GM18526 (cell line): ENCODE results near the gene TEX54.

Experiments used
- POLR2A ChIP-seq: IDR thresholded peaks from 3 replicates; pipeline ENCODE4 v1.6.1; 2011; ENCODE audit not compliant: insufficient read length; ENCODE audit errors: extremely low read depth

TEX54 gene

DNA sequence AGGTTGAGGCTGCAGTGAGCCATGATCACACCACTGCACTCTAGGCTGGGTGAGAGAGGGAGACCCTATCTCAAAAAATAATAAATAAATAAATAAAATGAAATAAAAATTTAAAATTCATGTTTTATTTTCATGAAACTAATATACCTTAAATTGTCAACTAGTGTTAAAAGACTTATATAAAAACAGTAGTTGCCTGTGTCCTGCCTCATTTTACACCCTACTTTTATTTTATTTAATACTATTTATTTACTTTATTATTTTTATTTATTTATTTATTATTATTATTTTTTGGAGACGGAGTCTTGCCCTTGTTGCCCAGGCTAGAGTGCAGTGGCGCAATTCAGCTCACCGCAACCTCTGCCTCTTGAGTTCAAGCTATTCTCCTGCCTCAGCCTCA is 11.5 kb upstream of the TEX54 start:
- no peak for TF ChIP-seq POLR2A

DNA sequence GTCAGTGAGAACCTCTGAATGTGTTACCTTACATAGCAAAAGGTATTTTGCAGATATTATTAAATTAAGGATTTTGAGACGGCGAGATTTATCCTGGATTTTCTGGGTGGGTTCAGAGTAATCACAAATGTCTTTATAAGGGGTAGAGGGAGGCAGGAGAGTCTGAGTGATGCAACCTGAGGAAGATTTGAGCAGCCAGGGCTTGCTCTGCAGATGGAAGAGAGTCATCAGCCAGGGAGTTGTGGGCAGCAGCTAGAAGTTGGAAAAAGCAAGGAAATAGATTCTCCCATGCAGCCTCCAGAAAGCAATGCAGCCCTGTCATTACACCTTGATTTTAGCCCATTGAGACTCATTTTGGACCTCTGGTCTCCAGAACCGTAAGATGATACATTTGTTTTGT is 10.8 kb upstream of the TEX54 start:
- no peak for TF ChIP-seq POLR2A

DNA sequence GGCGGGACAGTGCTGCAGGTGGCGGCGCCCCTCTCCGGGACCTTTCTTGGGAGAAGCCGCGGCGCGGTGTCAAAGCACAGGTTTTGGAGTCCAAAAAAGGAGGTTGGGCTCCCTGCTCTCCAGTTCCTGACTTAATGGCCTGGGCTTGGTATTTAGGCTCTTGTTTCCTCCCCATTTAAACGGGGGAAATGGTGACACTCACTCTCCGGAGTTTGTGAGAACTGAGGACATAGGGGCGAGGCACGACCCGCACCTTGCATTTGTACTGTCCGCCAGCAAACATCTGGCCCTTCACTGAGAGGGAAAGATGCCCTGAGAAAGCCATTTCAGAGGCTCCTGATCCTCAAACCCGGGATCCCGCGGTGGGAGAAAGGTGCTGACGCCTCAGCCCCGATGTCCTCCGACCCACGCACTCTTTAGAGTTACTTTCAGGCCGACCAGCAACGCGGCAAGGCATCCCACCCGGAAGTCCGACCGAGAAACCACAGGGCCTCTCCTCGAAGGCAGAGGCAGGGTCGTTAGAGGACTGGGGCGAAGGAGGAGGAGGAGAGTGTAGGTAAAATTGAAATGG is 9.6 kb upstream of the TEX54 start:
- TF ChIP-seq POLR2A = no peak

DNA sequence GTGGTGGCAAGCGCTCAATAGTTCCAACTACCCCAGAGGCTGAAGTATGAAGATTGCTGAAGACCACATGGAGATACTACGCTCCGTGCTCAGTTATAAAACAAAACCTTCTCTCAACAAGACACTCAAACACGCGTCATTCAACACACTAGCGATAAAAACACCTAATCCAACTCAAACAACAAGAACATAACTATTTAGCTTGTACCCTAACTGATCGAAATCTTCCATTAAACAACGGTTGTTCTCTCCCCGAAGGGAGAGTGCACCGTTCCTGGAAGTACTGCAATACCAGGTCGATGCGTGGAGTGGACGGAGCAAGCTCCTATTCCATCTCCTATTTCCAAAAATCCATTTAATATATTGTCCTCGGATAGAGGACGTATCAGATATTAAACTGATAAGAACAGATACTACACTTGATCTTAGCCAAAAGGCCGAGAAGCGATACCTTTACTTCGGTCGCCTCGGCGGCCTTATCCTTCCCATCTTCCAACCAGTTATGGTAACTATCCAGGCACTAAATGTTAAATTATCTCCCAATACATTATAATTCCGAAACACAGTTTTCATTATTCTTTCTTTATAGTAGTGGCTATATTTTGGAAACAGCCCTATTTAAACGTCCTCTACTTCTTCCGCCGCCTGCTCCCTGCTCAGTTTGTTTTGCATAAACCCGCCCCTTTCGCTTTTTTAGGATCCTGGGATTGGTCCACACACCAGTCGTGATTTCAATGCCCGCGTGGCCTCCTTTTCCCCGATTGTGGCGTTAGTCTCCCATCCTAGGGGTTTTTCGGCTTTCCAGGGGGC is 8.9 kb upstream of the TEX54 start:
- TF ChIP-seq POLR2A = peak; percentile 99

DNA sequence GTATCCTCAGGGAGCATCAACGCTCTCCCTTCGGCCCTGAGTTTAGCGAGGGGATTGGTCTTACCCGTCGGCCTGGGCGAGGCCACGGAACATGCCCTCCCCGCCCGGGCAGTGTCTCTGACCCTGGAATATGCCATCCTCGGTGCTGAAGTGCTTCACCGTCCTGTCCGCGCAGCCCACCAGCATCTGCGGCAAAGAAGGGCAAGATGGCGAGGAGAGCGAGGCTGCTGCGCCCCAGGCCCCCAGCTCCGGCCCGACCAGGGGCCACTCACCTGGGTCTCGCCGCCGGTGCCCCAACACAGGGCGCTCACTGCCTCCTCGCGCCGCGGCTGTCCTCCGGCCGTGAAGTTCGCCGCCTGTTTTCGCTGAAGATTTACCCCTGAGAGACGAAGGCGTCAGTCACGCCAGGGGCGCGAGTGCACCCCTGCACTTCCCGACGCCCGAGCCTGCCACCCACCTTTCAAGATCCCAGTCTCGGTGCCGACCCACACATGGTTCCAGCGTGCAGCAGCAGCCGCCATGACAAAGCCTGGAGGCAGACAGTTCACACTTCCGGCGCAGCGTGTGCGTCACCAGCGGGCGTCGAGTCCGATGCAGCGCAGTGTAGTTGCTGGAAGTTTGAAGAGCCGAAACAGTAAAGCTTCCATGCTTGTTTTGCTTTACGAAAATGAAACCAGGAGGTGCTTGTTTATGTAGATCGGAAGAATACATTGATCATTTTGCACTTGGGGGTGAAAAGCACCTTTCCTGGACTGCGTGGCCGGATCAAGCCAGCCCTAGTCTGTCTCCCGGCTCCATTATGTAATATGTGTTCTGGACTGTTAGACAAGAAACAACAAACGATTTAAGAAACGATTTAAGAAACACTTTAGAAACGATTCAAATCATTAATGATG is 6.7 kb upstream of the TEX54 start, which contains the start of gene WDR74:
WDR74 (minus strand) TSS at position 541 of the 896 bp plus-strand sequence; CDS start at position 521, 20 bp downstream.
- peak; percentile 92 for TF ChIP-seq POLR2A

DNA sequence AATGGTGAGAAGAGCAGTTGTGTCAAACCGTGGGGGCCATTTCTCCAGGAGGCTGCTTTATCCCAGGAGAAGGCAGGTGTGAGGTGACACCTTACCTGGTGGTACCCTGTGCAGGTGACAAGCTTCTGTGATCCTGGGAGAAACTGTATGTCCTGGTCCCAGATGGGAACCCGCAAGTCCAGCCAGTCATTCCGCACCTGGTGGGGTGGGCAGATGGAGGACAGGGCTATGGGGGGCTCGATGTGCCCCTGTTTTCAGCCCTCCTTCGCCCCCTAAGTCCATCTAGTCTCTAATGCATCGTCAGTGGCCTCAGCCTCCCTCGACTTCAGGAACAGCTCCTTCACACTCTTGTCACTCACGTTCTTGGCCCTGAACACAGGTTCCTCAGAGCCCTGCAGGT is 2.7 kb upstream of the TEX54 start:
- no peak for TF ChIP-seq POLR2A

DNA sequence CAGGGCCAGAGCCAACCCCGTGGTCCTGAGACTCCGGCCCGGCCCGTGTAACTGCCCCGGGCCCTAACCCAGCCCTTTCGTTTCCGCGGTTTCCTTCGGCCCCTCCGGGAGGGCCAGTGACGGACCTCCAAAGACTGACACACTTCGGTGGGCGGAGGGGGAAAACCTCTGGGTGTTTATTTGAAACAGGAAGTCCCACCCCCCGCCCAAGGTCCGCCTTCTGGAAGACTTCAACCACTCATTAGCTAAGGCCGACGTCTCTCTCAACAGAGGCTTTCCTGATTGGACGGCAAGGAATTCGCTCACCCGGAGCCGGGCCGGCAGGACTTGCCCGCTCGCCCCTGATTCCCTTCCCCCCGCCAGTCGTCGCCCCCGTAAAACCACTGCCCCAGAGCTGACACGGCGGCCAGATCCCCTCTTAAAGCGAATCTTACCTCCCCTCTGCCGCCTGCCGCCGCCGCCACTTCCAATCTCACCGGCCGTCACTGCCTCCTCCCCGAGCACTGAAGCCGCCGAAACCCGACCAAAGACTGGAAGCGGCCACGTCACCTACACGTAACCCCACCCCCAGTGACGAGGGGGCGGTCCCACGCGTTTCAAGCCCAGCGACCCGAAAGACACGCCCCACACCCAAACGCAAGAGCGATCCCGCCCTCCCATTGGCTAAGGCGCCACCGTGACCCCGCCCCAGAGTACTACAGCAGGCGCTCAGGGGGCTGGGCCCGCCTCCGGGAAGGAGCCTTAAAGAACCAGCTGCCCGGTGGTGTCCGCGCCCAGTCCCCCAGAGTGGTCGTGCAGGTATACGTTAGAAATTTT is 913 bp downstream of the TEX54 start, which contains the start of gene STX5:
STX5 (minus strand) TSS at position 532 of the 816 bp plus-strand sequence. CDS start 808 bp downstream, outside the sequence.
- TF ChIP-seq POLR2A = peak; percentile 71

DNA sequence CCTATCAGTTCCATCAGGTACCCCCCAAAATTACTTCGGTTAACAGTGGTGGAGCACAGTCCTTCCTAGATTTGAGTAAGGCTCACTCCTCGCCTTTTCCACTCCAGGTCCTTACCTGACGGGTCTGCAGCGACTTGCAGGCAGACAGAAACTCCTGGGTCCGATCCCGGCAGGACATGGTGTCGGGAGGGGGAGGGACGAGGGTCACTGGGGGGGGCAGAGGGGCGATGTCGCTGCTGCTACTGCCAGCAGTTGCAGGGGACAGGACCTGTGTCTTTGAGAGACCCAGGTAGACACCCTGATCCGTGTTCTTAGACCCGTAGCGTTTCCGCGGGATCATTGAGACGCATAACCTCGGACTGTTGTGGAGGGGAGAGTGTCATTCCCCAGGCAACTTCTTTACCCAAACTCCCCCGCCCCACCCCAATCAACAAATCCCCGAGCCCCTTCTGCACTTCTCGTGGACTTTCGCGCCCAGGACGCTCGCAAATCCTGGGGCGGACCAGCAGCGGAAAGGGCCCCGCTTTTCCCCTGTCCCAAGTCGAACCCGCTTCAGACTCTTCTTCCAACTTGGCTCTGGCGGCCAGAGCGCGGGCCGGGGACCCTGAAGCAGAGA is 1.6 kb downstream of the TEX54 start:
- TF ChIP-seq POLR2A = no peak

DNA sequence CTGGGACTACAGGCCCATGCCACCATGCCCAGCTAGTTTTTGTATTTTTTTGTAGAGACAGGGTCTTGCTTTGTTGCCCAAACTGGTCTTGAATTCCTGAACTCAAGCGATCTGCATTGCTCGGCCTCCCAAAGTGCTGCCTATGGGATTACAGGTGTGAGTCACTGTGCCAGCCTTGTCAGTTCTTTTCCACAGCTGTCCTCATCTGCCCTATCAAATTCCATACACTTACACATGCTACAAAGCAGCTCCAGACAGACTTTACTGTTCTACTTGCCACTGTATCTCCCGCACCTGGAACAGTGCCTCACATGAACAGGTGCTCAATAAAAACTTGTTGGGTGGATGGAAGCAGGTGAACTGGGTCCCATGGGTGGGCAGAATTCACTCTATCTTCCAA is 9.0 kb downstream of the TEX54 start:
- no peak for TF ChIP-seq POLR2A

DNA sequence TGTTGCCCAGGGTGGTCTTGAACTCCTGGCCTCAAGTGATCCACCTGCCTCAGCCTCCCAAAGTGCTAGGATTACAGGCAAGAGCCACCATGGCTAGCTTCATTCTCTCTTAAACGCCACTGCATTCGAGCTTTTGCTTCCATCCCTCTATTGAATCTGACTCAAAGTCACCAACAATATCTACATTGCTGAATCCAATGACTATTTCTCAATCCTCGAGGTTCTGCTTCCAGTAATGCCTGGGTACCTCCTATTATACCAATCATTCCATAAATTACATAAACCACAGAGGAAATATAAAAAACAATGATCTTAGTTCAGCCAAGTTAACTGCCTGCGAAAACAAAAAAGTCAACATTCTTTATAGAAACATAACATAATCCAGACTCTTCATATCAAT is 15.5 kb downstream of the TEX54 start:
- no peak for TF ChIP-seq POLR2A

DNA sequence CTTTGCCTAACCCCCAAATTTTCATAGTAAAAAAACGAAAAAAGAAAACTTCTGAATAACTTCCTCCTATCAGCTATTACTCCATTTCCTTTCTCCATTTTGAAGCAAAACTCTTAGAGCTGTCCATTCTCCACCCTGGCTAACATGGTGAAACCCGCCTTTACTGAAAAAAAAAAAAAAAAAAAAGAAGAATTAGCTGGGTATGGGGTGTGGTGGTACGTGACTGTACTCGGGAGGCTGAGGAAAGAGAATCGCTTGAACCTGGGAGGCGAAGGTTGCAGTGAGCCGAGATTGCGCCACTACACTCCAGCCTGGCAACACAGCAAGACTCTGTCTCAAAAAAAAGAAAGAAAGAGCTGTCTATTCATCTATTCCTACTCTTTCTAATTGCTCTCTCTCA is 16.1 kb downstream of the TEX54 start:
- no peak for TF ChIP-seq POLR2A

DNA sequence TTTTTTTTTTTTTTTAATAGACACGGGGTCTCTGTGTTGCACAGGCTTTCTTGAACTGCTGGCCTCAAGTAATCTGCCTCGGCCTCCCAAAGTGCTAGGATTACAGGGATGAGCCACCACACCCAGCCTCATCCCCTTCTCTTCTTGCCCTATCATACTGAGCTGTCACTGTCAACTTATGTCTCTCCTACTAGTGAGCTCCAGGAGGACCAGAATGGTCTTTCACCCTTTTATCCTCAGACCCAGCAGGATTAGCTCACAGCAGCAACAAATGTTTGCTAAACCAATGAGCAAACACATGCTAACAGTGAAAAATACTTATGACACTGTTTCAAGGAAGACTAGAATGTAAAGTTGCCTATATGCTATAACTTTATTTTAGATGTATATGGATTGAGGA is 21.0 kb downstream of the TEX54 start:
- no peak for TF ChIP-seq POLR2A

DNA sequence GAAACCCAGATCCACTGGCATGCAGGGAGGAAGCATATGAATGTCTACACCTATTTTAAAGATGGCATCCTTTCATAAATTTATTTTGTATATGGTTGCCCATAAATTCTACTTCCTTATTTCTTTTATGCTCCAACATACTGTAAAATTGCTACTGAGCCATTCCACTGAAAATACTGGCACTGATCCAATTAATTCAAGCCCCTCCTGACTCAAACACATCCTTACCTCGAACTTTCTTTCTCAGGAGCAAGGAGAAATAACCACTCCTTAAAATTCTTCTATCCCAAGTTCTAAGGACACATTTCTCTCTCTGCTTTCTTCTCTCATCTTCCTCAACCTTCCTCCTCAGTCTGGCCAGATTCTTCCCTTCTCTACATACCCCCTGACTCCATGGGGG is 21.9 kb downstream of the TEX54 start:
- no peak for TF ChIP-seq POLR2A

DNA sequence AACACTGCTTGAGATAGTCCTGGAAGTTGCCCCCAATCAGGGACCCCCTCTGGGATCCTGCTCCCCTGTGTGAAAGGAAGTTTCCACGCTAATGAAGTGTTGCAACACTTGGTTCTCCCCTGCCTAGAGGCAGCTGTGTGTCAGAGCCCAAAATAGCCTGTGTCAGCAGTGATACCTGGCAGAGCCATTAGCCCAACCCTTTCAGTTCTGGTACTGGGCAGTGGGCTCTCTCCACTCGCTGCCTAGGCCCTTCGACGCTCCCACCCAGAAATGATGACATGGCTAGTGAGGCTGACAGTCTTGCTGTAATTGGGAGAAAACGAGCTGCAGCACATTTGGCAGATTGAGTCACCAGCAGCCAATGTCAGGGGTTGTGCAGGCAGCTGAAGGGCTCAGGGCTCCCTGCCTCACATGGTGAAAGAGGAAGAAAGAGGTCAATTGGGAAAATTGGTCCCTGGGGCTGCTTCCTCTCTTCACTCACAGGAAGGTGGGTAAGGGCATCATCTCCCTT is 26.0 kb downstream of the TEX54 start:
- TF ChIP-seq POLR2A = no peak

DNA sequence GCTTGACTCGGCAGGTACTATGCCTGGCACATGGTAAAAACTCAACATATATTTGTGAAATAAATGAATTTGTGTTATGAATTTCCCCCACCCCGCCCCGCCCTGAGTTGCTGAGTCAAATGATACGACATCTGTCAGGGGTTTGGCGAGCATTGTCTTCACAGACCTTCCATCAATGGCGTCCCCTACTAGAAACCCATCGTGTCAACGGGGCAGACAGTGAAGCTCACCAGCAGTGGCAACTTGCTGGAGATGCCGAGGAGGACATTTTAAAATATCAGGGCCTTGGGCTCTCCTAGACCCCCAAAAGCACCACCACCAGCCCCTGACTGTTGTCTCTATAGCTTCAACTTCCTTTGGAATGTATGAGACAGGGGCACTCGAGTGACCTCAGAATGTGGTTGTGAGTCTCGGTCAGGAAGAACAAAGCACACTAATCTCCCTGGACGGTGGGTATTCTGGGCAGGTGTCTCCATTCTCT is 26.6 kb downstream of the TEX54 start:
- TF ChIP-seq POLR2A = no peak
